ENCODE results near the gene SMCO1. TPM values are rescaled to one million over a fixed set of nuclear protein-coding genes. Genes with fewer than 3 reads are reported as not detected.

The SMCO1 gene, protein sequence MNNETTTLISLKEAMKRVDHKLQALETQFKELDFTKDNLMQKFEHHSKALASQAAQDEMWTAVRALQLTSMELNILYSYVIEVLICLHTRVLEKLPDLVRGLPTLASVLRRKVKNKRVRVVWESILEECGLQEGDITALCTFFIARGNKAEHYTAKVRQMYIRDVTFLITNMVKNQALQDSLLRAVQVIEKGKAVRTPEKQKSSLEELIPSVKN
- total RNA-seq, result not detected in 2 replicates

DNA sequence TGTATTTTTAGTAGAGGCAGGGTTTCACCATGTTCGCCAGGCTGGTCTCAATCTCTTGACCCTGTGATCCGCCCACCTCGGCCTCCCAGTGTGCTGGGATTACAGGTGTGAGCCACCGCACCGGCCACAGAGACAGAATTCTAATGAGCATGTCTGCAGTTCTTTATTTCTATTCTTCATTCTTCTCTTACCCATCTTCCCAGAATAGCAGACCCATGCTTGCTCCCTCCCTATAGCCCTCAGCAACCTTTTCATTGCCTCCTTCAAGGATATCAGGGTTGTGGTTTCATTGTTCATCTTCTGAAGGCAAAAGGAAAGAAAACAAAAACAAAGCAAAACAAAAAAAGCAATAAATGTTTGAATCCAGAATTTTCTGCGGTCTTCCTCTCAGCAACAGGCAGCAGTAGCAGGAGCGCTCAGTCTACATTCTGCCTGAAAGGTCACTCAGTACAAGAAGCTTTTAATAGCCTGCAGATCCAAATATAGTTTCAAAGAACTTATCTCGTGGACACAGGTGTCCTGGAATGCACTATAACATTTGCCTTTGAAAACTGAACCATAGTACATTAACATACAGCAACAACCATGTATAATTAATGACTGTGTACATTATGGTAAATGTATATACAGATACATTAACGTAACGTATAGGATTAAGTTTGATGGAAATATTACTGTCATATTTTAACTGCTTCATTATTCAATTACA is at the start of gene SMCO1:
Gene SMCO1, minus strand, starts transcription at position 434 of the 709 bp plus-strand sequence. Its CDS starts 137 bp downstream, at position 297.
- H3K36me3 ChIP-seq (ENCODE audit: control insufficient read depth, insufficient read depth, low read length), result no peaks in the 10 kb centered on the region
- no peaks in the 10 kb centered on the region for H3K27me3 ChIP-seq (ENCODE audit: control insufficient read depth, insufficient read depth, low read length)
- no peak for DNase-seq (ENCODE audit: low read depth)
- no peak for FAIRE-seq
- TF ChIP-seq, protein P1, sequence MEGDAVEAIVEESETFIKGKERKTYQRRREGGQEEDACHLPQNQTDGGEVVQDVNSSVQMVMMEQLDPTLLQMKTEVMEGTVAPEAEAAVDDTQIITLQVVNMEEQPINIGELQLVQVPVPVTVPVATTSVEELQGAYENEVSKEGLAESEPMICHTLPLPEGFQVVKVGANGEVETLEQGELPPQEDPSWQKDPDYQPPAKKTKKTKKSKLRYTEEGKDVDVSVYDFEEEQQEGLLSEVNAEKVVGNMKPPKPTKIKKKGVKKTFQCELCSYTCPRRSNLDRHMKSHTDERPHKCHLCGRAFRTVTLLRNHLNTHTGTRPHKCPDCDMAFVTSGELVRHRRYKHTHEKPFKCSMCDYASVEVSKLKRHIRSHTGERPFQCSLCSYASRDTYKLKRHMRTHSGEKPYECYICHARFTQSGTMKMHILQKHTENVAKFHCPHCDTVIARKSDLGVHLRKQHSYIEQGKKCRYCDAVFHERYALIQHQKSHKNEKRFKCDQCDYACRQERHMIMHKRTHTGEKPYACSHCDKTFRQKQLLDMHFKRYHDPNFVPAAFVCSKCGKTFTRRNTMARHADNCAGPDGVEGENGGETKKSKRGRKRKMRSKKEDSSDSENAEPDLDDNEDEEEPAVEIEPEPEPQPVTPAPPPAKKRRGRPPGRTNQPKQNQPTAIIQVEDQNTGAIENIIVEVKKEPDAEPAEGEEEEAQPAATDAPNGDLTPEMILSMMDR (IDR thresholded peaks at IDR 0.05; ENCODE audit: insufficient read depth, low read length, severe bottlenecking), result no peak
- no peak within 1 kb of the TSS for H3K4me3 ChIP-seq (ENCODE audit: low read depth, low read length)

DNA sequence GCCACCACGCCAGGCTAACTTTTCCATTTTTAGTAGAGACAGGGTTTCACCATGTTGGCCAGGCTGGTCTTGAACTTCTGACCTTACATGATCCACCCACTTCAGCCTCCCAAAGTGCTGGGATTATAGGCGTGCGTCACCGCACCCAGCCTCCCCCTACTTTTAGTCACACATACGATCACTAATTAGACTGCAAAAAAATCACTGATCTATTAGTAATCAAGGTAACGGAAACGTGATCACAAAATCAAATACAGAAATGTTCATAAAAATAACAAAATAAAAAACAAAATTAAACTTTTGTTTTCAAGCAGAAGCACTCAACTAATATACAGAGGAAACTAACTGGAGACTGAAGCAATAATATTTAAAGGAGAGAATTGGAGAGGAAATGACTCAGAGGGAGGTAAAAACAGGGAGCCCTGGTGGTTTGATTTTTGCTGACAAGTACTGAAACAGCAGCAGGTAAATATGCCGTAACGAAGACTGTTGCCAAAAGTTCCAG is 48.6 kb upstream of the SMCO1 start:
- peak; percentile 83 for DNase-seq (ENCODE audit: low read depth)
- H3K4me3 ChIP-seq (ENCODE audit: low read depth, low read length), result no peak overlapping the region
- no peaks in the 10 kb centered on the region for H3K27me3 ChIP-seq (ENCODE audit: control insufficient read depth, insufficient read depth, low read length)
- no peak for FAIRE-seq
- H3K36me3 ChIP-seq (ENCODE audit: control insufficient read depth, insufficient read depth, low read length), result no peaks in the 10 kb centered on the region
- TF ChIP-seq, protein P1 (IDR thresholded peaks at IDR 0.05; ENCODE audit: insufficient read depth, low read length, severe bottlenecking), result peak; percentile 20

DNA sequence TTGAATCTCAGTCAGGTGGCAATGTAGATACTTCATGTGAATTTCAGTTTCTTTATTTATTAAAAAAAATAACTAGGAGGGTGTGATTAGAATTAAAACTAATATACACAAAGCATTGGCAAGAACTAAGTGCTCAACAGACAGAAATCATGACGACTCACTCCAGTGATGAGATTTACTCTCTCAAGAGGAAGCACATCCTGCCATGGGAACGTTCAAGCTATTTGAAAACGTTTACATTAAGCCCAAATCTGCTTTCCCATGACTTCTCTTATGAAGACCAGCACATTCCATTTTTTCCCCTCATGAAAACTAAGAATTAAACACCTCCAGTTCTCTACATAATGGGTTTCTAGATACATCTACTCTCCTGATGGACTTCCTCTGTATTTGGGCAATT is 44.7 kb upstream of the SMCO1 start:
- H3K27me3 ChIP-seq (ENCODE audit: control insufficient read depth, insufficient read depth, low read length), result no peaks in the 10 kb centered on the region
- DNase-seq (ENCODE audit: low read depth) (peak; percentile 32), FAIRE-seq (no peak)
- H3K4me3 ChIP-seq (ENCODE audit: low read depth, low read length), result no peak overlapping the region
- no peaks in the 10 kb centered on the region for H3K36me3 ChIP-seq (ENCODE audit: control insufficient read depth, insufficient read depth, low read length)
- TF ChIP-seq, protein P1 (IDR thresholded peaks at IDR 0.05; ENCODE audit: insufficient read depth, low read length, severe bottlenecking), result no peak

DNA sequence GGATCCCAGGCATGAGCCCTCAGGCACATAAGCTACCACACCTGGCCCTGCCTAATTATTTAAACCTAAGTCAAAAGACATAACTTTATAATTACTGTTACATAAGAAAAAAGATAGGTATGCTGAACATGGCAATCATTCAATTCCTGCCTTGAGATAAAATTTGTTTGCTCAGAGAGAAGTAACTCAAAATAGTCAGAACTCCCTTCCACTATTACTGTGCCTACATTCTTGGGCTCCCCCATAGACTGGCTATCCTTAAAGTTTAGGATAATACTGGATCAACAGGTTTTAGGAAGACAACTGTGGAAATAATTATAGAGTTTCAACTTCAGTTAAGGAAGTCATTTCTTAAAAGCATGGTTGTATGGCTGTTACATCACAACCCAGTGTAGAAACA is 43.3 kb upstream of the SMCO1 start:
- Histone ChIP-seq H3K36me3 (ENCODE audit: control insufficient read depth, insufficient read depth, low read length) (no peaks in the 10 kb centered on the region), H3K27me3 (ENCODE audit: control insufficient read depth, insufficient read depth, low read length) (no peaks in the 10 kb centered on the region), H3K4me3 (ENCODE audit: low read depth, low read length) (no peak overlapping the region)
- FAIRE-seq (no peak), DNase-seq (ENCODE audit: low read depth) (no peak)
- TF ChIP-seq, protein P1 (IDR thresholded peaks at IDR 0.05; ENCODE audit: insufficient read depth, low read length, severe bottlenecking), result no peak

DNA sequence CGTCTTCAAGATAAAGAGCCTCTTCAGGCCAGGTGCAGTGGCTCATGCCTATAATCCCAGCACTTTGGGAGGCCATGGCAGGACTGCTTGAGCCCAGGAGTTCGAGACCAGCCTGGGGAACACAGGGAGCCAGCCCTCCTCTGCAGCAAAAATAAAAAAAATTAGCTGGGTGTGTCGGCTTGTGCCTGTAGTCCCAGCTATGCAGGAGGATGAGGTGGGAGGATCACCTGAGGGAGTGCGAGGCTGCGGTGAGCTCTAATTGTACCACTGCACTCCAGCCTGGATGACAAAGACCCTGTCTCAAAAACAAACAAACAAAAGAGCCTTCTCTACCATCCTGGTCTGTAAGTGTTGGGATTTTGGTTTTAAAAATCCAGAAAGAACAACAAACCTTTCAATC is 42.1 kb upstream of the SMCO1 start:
- FAIRE-seq (no peak), DNase-seq (ENCODE audit: low read depth) (no peak)
- H3K27me3 ChIP-seq (ENCODE audit: control insufficient read depth, insufficient read depth, low read length), result no peaks in the 10 kb centered on the region
- no peak overlapping the region for H3K4me3 ChIP-seq (ENCODE audit: low read depth, low read length)
- H3K36me3 ChIP-seq (ENCODE audit: control insufficient read depth, insufficient read depth, low read length), result no peaks in the 10 kb centered on the region
- TF ChIP-seq, protein P1 (IDR thresholded peaks at IDR 0.05; ENCODE audit: insufficient read depth, low read length, severe bottlenecking), result no peak

Data from bronchial epithelial cell (primary cell).